NB4 (cell line): ENCODE measurements around the gene OR52M1.

Source experiments
- CTCF ChIP-seq: IDR thresholded peaks from one replicate; pipeline ENCODE4 v1.5.1; 2012; ENCODE audit warnings: low read depth, low read length
- MAX ChIP-seq: IDR thresholded peaks from 2 replicates; pipeline ENCODE4 v1.6.1; 2011; ENCODE audit warnings: low read depth, low read length
- MYC ChIP-seq: IDR thresholded peaks from 2 replicates; pipeline ENCODE4 v1.6.1; 2011; ENCODE audit warnings: low read depth, low read length
- POLR2A ChIP-seq: IDR thresholded peaks from 2 replicates; pipeline ENCODE4 v1.6.1; 2011; ENCODE audit warnings: mild to moderate bottlenecking; ENCODE audit not compliant: insufficient read length; ENCODE audit errors: extremely low read depth

GRCh38 chr11:4495487-4495886, 49.5 kb upstream of the OR52M1 start:
- TF ChIP-seq POLR2A: no peak
- TF ChIP-seq CTCF: no peak
- no peak for TF ChIP-seq MAX
- TF ChIP-seq MYC: no peak
